GM18867 (cell line): ENCODE data around the gene SNX8.

Experiments used
- ATAC-seq: cut with Tn5 transposase; IDR thresholded peaks from one replicate; pipeline ENCODE4 v1.9.1; 2021; ENCODE audit warnings: mild to moderate bottlenecking, moderate library complexity; ENCODE audit not compliant: unreplicated experiment

Gene SNX8

DNA sequence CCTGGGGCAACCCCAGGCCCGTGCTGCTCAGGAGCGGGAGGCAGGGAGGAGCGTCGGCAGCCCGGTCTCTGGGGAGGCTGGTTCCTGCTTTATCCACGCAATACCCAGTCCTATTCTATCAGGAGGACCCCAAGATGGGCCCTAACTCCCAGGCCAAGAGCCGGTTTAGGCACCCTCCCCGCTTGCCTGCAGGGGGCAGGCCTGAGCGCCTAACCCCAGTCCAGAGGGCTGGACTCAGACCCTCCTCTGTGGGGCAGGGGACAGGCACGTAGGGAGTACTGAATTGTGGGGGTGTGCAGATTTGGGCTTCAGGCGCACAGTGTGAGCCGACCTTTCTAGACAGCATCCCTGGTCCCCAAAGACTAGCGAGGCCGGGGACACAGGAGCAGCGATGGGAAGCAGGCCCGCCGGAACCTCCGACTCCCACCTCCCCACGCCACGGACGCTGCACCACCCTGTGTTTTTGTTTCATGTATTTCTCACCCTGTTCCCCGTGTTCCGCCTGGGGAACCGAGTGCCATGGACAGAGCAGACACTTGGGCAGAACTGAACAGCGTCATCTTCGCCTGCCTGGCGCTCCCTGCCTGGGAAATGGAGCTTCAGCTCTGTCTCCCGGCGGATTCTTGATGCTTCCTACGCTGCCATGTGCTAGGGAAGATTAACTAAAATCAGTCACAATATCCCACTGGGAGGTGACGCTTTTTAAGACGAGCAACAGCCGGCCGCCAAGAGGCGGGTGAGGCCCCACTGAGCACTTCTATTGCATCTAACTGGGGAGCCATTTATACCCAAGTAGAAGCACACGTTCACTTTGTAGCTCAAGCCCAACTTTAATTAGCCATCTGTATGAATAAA is 66.9 kb downstream of the SNX8 start:
- no peak for ATAC-seq

DNA sequence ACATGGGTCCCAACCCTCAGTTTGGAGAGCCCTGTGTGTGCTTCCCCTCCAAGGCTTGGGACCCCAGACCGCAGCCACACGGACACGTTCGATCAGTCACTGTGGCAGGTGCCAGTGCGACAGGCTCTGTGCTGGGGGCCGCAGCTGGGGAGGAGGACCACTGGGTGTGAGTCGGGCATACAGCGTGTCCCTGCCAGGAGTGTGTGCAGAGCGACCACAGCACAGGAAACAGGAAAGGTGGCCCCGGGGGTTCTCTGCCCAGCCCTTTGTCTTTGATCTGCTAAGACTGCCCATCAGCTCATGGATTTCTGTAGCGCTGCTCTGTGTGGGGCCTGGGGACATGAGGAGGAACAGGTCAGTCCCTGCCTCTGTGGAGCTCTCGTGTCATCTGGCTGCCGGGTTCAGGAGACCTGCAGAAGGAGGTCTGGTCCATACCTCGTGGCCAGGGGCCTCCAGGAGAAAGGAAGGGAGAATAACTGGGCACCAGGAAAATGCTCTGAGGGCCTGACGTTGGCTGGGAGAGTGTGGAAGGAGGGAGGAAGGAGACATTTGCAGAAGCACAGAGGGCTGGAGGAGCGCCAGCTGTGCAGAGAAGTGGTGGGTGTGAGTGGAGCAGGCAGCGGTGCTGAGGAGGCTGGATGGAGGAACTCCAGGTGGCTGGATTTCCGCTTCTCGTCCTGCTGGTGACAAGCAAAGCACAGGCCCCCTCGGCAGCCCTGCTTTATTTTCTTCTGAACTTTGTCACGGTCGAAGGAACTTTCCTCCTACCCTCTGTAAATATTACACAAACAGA is 68.2 kb downstream of the SNX8 start:
- no peak for ATAC-seq

DNA sequence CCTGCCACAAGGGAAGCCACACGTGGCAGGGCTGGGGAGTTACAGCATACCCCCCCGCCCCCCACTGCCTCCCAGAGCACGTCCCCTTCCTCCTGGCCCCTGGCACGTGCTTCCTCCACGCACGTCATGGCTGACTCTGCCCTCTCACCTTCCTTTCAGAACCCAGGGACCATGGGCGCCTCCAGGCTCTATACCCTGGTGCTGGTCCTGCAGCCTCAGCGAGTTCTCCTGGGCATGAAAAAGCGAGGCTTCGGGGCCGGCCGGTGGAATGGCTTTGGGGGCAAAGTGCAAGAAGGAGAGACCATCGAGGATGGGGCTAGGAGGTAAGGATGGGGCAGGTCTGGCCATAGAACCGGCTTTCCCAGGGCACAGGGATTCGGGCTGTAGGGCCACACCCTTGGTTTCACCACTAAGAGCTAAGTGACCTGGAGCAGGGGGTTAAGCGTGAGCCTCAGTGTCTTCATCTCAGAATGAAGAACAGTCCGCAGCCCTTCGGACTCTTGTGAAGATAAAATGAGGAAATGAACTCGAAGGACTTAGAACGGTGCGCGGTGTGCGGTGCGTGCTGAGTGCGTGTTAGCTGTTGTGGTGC is 69.7 kb downstream of the SNX8 start:
- ATAC-seq: no peak

GRCh38 chr7:2243458-2243857 is 70.8 kb downstream of the SNX8 start:
- ATAC-seq: no peak

DNA sequence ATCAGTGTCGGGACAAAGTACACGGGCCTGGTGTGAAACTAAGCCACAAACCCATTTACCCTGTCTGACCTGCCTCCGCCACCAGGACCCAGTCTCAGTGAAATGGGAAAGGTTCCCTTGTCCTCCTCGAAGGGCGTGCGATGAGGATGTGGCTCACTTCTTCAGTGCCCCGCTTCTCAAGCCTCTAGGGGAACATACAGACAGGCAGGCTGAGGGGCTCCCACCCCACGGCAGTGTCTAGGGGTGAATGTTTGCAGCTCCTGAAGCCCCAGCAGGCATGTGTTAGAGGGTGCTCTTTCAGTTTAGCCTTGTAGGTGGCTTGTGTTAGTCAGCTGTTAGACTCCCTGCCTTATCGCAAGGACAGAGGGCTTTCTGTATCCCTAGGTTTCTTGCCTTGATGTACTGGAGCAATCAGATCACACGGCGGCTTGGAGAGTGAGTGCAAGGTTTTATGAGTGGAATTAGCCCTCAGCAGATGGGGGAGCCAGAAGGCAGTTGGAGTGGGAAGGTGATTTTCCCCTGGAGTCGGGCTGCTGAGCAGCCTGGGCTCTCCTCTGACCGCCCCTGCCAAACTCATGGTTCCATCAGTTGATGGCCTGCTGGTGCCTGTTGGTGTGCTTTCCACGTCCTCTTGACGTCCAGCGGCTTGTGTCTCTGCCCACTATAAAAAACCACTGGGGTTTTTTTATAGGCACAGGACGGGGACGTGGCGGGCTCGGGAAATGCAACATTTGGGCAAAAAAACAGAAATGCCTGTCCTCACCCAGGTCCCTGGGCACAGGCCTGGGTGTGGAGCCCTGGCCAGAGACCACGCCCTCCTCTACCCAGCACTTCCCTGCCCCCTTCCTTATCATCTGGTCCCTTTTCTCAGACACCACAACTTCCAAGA is 71.5 kb downstream of the SNX8 start:
- peak; percentile 6 for ATAC-seq

DNA sequence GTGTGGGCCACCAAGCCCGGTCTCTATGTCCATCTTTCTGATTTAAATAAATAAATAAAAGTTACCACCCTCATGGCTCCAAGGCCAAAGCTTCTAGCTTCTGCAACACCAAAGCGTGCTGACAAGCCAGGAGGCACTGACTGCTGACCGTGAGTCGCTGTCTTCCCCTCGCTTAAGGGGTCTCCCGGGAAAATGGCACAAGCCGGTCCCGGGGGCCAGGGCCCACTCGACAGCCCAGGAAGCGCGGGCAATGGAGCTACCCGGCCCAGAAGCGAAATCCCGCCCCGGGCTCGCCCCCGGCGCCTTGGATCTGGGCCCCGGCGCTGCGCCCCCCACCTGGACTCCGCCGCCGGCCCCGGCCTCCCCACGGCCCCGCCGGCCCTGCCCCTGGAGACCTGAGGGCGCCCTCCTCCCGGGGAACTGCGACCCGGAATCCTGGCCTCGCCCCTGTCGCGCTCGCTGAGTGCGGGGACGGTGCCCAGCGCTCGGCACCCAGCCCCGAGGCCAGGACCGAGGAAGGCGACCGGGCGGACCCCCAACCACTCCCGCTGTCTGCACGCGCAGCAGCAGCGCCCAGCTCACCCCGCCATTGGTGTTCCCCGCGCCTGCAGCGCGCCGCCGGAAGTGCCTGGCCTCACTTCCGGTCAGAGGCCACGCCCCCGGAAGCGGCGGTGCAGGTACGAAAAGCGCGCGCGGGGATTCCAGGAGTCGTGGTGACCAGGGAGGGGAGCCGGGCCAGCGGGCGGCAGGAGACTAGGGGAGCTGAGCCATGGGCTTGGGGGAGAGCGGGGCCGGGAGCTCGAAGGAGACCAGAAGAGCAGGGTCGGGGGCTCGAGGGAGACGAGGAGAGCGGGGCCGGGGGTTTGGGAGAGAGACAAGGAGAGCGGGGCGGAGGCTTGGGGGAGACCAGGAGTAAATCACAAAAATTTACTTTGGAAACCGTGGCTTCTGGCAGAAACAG is 72.4 kb downstream of the SNX8 start, which contains the start of the genes MRM2 and NUDT1:
Gene MRM2, minus strand, starts transcription at position 626 of the 961 bp plus-strand sequence. Its CDS starts 36 bp downstream, at position 590.
Gene NUDT1, plus strand, starts transcription at position 647 of the 961 bp plus-strand sequence. CDS start 2,349 bp downstream, outside the sequence.
- peak; percentile 71 for ATAC-seq

GRCh38 chr7:2239242-2239641 is 75.0 kb downstream of the SNX8 start:
- no peak for ATAC-seq

DNA sequence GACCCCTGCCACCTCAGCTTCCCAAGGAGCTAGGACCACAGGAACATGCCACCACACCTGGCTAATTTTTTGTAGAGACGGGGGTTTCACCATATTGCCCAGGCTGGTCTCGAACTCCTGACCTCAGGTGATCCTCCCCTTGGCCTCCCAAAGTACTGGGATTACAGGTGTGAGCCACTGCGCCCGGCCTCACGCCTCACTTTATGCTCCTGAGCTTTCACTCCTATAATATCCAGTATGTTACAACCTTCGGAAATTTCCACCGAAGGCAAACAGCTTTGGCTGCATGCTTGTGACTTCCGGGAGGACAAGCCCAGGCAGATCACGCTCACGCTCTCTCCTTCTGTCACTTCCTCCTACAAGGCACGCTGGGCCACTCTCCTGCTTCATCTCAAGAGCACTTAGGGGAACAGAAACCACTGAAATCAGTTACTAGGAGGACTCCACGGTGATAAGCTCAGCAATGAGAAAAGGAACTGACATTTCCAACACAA is 77.1 kb downstream of the SNX8 start:
- ATAC-seq: peak; percentile 68

DNA sequence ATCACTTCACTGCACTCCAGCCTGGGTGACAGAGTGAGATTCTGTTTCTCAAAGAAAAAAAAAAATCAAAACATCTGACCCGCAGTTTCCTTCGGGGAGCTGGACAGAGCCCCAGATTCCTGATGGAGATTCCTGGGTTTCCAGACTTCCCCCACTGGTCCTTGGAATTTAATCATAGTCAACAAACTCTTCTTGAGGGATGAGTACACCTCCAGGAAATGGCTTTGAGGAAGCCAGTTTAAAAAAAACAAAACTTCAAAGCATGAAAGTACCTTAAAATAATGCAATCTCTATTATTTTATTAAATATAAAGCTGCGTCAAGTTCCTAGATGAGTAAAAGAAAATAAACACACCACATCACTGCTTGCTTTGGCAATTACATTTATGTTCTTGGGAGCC is 80.3 kb downstream of the SNX8 start:
- ATAC-seq: no peak

- peak; percentile 71 for ATAC-seq
These were observed 81.3 kb downstream of the SNX8 start, which contains the start of gene MAD1L1 for GRCh38 chr7:2232766-2233520. Gene MAD1L1 (minus strand): TSS chr7:2232945. CDS start chr7:2230133, 2,812 bp downstream.

- ATAC-seq: peak; percentile 33
These were observed 82.1 kb downstream of the SNX8 start for GRCh38 chr7:2231992-2232765.

DNA sequence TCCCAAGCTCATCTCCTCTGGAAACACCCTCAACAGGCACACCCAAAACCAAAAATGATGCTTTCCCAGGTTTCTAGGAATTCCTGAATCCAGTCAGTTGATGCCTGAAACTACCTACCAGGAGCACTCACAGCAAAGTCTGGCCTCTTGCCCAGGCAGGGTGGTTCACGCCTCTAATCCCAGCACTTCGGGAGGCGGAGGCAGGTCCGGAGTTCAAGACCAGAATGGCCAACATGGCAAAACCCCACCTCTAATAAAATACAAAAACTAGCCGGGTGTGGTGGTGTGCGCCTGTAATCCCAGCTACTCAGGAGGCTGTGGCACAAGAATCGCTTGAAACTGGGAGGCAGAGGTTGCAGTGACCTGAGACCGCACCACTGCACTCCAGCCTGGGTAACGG is 83.4 kb downstream of the SNX8 start:
- ATAC-seq: no peak

DNA sequence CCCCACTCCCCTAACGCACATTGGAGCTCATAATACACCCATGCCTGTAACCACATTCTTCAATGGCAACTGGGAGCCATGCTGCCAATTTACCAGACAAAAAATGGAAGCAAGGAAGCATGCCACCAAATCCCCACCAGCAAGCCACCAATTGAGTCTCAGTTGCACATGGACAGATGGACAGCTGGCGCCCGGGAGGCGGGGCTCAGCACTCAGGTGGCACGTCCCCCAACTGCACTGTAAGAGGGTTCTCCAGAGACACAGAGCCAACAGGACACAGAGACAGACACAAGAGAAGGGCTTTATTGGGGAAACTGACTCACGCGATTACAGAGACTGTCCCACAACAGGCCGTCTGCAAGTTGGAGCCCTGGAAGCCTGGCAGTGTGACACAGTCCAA is 84.0 kb downstream of the SNX8 start:
- ATAC-seq: no peak

GRCh38 chr7:2229467-2229866 is 84.8 kb downstream of the SNX8 start:
- no peak for ATAC-seq

DNA sequence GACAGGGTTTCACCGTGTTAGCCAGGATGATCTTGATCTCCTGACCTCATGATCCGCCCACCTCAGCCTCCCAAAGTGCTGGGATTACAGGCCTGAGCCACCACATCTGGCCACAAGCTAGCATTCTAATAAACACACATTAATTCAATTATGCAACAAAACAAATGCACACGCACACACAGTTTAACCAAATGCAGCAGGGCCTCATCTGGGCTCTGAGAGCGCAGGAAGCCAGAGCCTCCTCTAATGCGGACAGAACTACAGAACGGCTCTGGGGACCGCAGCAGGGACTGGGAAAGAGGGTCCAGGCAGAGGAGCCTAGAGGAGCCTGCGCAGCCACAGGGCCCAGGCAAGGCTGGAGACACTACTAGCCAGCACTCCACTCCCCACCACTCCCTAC is 85.3 kb downstream of the SNX8 start:
- no peak for ATAC-seq

DNA sequence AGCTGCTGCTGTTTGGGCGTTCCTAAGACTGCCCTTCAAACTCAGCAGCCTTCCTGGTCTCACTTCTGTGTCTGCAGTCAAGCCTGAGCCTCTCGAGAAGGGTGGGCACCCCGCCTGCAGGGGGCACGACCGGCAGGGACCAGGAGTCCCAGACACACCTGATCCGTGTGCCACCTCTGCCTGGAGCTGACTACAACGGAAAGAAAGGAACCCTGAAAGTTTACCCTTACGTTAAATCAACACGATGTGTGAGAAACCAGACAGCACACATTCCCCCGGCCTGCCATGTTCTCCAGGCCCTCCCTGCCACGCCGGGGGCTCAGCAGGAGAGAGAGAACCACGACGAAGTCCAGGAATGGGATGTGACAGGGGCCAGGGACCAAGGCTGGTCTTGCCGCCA is 86.5 kb downstream of the SNX8 start:
- ATAC-seq: no peak

- no peak for ATAC-seq
These were observed 88.4 kb downstream of the SNX8 start for GRCh38 chr7:2225830-2226229.

DNA sequence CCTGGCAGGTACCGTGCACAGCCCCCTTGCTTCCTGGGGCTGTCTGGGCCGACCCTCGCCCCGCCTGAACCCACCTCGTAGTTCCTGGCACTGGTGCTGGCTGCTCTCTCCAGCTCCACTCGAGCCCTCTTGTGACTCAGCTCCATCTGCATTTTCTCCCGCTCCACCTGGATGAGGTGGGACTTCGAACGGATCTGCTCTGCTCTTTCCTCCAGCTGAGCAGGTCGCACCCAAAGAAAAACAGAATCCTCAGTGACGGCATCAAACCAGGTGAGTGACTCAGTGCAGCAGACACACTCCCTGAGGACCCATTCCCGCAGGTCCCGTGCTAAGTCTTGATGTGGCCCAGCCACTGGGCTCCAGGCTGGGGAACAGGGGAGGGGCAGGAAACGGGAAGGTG is 88.9 kb downstream of the SNX8 start:
- ATAC-seq: no peak
